Measurements from ENCODE around the gene MT1HL1. TPM values are rescaled to one million over a fixed set of nuclear protein-coding genes. Genes with fewer than 3 reads are reported as not detected.

Gene MT1HL1
- total RNA-seq, 1 donor from 2014 or later, result not detected

Other genes with a start within 250 kb of the MT1HL1 start
- 59.2 and 62.2 TPM in 2 replicates for gene MTR, start 209.1 kb downstream of the MT1HL1 start, total RNA-seq
- 8.7 and 8.8 TPM in 2 replicates for gene RYR2, start 37.7 kb upstream of the MT1HL1 start, total RNA-seq